Osteoblast (primary cell): Measurements from ENCODE around the gene KDELR3. TPM values are rescaled to one million over a fixed set of nuclear protein-coding genes. Genes with fewer than 3 reads are reported as not detected.
A peak's percentile ranks its signal among the peaks of the same experiment; 100 is the strongest.

Experiments
- DNase-seq: peaks from one replicate; pipeline ENCODE4 v3.0.0; 2011; ENCODE audit warnings: low spot score, mixed read lengths; ENCODE audit not compliant: insufficient read length; ENCODE audit errors: missing footprints
- H2AFZ ChIP-seq: 2 replicates; pipeline ENCODE4 v1.6.0; 2011; ENCODE audit warnings: mild to moderate bottlenecking, low read length
- H3K27ac ChIP-seq: 2 replicates; pipeline ENCODE4 v1.5.1; 2011; ENCODE audit warnings: mild to moderate bottlenecking, low read depth, low read length, moderate library complexity
- H3K27me3 ChIP-seq: 2 replicates; pipeline ENCODE4 v1.6.0; 2012; ENCODE audit warnings: mild to moderate bottlenecking, control low read depth, inconsistent platforms, low read length, moderate library complexity; ENCODE audit not compliant: insufficient read depth
- H3K36me3 ChIP-seq: 2 replicates; pipeline ENCODE4 v1.5.1; 2011; ENCODE audit warnings: mild to moderate bottlenecking, low read length, control low read depth, moderate library complexity; ENCODE audit not compliant: insufficient read depth
- H3K4me1 ChIP-seq: 2 replicates; pipeline ENCODE4 v1.5.1; 2011; ENCODE audit warnings: mild to moderate bottlenecking, low read length, control low read depth, moderate library complexity; ENCODE audit not compliant: insufficient read depth
- H3K4me2 ChIP-seq: 2 replicates; pipeline ENCODE4 v1.6.0; 2011; ENCODE audit warnings: mild to moderate bottlenecking, low read length; ENCODE audit not compliant: insufficient read depth
- H3K4me3 ChIP-seq: fragments of 200-600 bp; sonication (generic); 3 replicates; pipeline ENCODE4 v1.5.1; 2012; ENCODE audit warnings: mild to moderate bottlenecking, low read length, inconsistent platforms; ENCODE audit not compliant: insufficient read depth
- H3K79me2 ChIP-seq: 2 replicates; pipeline ENCODE4 v1.6.0; 2012; ENCODE audit warnings: mild to moderate bottlenecking, low read length, control low read depth, inconsistent platforms; ENCODE audit not compliant: insufficient read depth
- H3K9me3 ChIP-seq: 2 replicates; pipeline ENCODE4 v1.5.1; 2011; ENCODE audit warnings: low read depth, low read length, control low read depth
- H4K20me1 ChIP-seq: 2 replicates; pipeline ENCODE4 v1.6.0; 2012; ENCODE audit warnings: mild to moderate bottlenecking, low read length, control low read depth; ENCODE audit not compliant: insufficient read depth
- total RNA-seq: library from RNA; depleted of rRNA; stranded (reverse); fragments of >200 nt; gene quantifications from 2 replicates; pipeline ENCODE4 v1.2.3, GENCODE V29; 2012
- TF ChIP-seq, protein P1 (sequence below): IDR thresholded peaks from 2 replicates; pipeline ENCODE4 v1.5.1; 2011; ENCODE audit warnings: mild to moderate bottlenecking, low read depth, low read length, moderate library complexity; ENCODE audit errors: extremely low read depth

KDELR3 gene
- total RNA-seq, 1 donor = 142 TPM

GRCh38 chr22:38456272-38456835 is 11.5 kb upstream of the KDELR3 start:
- Histone ChIP-seq H3K4me2 (no peak overlapping the region), H3K27me3 (peaks cover 84% of the 10 kb centered on the region)

GRCh38 chr22:38456841-38457699 is 10.8 kb upstream of the KDELR3 start:
- Histone ChIP-seq H3K4me3 (no peak overlapping the region), H3K9me3 (no peaks in the 10 kb centered on the region), H3K4me1 (peaks cover 9% of the 10 kb centered on the region), H3K27me3 (peaks cover 86% of the 10 kb centered on the region), H3K27ac (no peak overlapping the region), H4K20me1 (peaks cover 2% of the 10 kb centered on the region), H3K4me2 (no peak overlapping the region), H2AFZ (no peak overlapping the region), H3K79me2 (no peaks in the 10 kb centered on the region), H3K36me3 (no peaks in the 10 kb centered on the region)
- TF ChIP-seq, protein P1, sequence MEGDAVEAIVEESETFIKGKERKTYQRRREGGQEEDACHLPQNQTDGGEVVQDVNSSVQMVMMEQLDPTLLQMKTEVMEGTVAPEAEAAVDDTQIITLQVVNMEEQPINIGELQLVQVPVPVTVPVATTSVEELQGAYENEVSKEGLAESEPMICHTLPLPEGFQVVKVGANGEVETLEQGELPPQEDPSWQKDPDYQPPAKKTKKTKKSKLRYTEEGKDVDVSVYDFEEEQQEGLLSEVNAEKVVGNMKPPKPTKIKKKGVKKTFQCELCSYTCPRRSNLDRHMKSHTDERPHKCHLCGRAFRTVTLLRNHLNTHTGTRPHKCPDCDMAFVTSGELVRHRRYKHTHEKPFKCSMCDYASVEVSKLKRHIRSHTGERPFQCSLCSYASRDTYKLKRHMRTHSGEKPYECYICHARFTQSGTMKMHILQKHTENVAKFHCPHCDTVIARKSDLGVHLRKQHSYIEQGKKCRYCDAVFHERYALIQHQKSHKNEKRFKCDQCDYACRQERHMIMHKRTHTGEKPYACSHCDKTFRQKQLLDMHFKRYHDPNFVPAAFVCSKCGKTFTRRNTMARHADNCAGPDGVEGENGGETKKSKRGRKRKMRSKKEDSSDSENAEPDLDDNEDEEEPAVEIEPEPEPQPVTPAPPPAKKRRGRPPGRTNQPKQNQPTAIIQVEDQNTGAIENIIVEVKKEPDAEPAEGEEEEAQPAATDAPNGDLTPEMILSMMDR = no peak
- peak; percentile 67 for DNase-seq

More at GRCh38 chr22:38456272-38456835, 11.5 kb upstream of the KDELR3 start:
- Histone ChIP-seq H3K79me2 (no peaks in the 10 kb centered on the region), H3K4me1 (peaks cover 2% of the 10 kb centered on the region), H4K20me1 (peaks cover 2% of the 10 kb centered on the region), H2AFZ (no peak overlapping the region), H3K27ac (no peak overlapping the region), H3K36me3 (no peaks in the 10 kb centered on the region), H3K9me3 (no peaks in the 10 kb centered on the region), H3K4me3 (no peak overlapping the region)
- TF ChIP-seq, protein P1 = no peak
- DNase-seq = peak; percentile 80

DNA sequence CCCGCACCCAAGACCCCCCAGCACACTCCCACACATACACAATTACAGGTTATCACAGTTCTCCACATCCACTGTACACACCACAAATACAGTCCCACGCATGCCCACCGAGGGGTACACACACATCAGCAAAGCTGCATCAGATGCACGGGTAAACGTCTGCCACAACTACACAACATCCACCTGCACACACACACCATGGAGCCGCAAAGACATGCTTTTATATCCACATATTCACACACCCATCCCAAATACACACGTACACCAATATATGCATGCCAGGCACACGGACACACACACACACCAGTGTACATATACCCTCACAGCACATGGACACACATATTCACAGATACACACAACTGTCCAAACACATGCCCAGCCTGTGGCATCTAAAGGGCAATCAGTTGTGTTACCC is 7.5 kb upstream of the KDELR3 start:
- Histone ChIP-seq H3K79me2 (no peaks in the 10 kb centered on the region), H3K9me3 (no peaks in the 10 kb centered on the region), H2AFZ (no peak overlapping the region), H3K4me1 (peaks cover 9% of the 10 kb centered on the region), H4K20me1 (peaks cover 2% of the 10 kb centered on the region), H3K27me3 (peaks cover 72% of the 10 kb centered on the region), H3K4me2 (no peak overlapping the region), H3K36me3 (no peaks in the 10 kb centered on the region), H3K27ac (no peak overlapping the region), H3K4me3 (no peak overlapping the region)
- DNase-seq = peak; percentile 72
- TF ChIP-seq, protein P1 = no peak

DNA sequence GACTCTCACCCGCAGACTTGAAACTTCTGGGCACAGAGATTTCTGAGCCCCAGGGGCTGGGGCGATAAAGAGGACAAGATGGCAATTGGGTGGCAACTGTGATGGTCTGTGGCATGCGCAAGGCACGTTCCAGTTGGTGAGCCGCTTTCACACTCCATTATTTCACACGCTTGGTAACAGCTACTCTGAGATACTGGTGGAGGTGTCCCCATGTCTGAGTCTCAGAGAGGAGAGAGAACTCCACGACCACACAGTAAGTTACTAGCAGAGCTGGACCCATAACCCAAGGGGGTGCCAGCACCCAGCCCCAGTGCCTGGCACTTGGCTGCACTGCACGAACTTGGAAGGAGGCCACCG is 6.9 kb upstream of the KDELR3 start:
- no peak overlapping the region for H2AFZ ChIP-seq

More for the DNA sequence above, 6.9 kb upstream of the KDELR3 start:
- Histone ChIP-seq H3K79me2 (no peaks in the 10 kb centered on the region), H3K27ac (no peak overlapping the region), H3K4me1 (peaks cover 9% of the 10 kb centered on the region), H3K27me3 (peaks cover 70% of the 10 kb centered on the region), H3K36me3 (no peaks in the 10 kb centered on the region), H3K4me3 (peak overlapping the region; percentile 35), H3K4me2 (no peak overlapping the region), H4K20me1 (peaks cover 2% of the 10 kb centered on the region), H3K9me3 (no peaks in the 10 kb centered on the region)
- peak; percentile 85 for DNase-seq
- TF ChIP-seq, protein P1 = no peak
